GM18951 (cell line): ENCODE data around the gene MPHOSPH9.

ENCODE experiments used
- POLR2A ChIP-seq: IDR thresholded peaks from 4 replicates; pipeline ENCODE4 v1.6.1; 2011; ENCODE audit warnings: mild to moderate bottlenecking; ENCODE audit not compliant: insufficient read length, insufficient read depth; ENCODE audit errors: extremely low read depth
- in situ Hi-C: fragments of 300-500 bp; cut with MboI; formaldehyde crosslinking; loops from one replicate; pipeline ENCODE4 v1.12.0; 2022; ENCODE audit warnings: low sequenced_read_pairs, mixed read lengths, inconsistent platforms; ENCODE audit not compliant: unreplicated experiment

MPHOSPH9 gene

GRCh38 chr12:123108682-123109066 is 124.3 kb downstream of the MPHOSPH9 start:
- in situ Hi-C loops, result no loop called here
- no peak for TF ChIP-seq POLR2A

GRCh38 chr12:123107926-123108681 is 124.8 kb downstream of the MPHOSPH9 start:
- TF ChIP-seq POLR2A, result no peak
- in situ Hi-C loops, result no loop called here

- in situ Hi-C loops, result no loop called here
These were observed 126.1 kb downstream of the MPHOSPH9 start for GRCh38 chr12:123106640-123107359.

DNA sequence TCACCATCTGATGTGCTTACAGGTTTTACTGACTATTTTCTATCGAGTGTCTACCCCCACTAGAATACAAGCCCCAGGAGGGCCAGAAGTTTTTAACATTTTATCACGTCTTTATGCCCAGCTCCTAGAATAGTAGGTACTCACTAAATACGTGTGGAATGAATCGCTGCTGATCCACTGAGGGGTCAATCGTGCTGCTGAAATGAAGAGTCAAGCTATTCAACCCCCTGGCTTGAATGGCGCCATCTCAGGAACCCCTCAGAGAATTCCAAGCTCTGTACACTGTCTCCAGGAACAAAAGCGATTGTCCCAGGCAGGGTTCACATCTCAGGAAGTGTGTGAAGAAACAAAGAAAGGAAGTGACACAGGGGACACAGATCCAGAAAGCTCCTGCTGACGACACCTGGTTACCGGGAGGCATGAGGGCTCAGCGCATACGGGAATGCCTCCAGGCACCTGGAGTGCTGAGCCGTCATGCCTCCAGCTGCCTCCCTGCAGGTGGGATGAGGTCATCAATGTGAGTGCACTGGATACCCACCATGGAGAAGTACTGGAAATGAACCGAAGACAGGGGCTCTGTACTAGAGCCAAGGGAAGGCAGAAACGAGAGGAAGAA is 127.6 kb downstream of the MPHOSPH9 start:
- in situ Hi-C loops, result no loop called here
- no peak for TF ChIP-seq POLR2A

More at GRCh38 chr12:123106640-123107359, 126.1 kb downstream of the MPHOSPH9 start:
- no peak for TF ChIP-seq POLR2A

DNA sequence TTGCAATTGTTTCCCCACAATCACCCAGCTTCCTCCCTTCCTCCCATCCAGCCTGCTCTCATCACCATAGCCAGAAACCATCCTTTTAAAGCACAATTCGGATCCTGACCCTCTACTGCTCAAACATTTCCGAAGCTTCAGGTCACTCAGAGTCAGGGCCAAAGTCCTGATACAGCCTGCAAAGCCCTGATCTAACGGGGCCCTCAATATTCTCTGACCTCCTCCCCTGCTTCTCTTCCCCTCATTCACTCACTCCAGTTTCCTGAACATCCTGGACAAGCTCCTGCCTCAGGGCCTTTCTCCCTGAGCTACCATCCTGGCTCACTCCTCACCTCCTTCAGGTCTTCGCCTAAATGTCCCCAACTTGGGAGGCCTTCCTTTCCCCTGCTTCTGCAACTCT is 128.1 kb downstream of the MPHOSPH9 start:
- in situ Hi-C loops, result no loop called here
- no peak for TF ChIP-seq POLR2A
